RPMI8226 (cell line): Measurements from ENCODE around the gene KEAP1.

Source experiments
- DNase-seq: peaks from one replicate; pipeline ENCODE4 v3.0.0-alpha.2; 2015

The KEAP1 gene

DNA sequence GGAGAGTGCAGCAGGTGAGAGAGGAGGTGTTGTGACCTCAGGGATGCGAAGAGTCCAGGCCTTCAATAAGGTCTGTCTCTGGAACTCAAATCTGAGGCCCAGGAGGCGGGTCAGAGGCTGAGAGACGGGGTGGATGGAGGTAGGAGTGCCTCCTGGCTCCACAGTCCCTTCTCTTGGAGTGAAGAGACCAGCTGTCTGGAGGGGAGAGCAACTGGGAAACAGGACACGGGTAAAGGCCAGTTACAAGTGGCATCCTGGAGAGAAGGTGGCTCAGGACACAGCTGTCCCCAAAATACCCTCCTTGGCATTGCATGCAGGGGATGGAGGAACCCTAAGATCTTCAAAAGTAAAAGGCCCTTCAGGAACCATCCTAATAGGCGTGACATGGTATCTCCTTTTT, 63.6 kb downstream of the KEAP1 start:
- DNase-seq: no peak
